Thyroid gland (tissue), 4 donors: ENCODE measurements around the gene TBC1D22B.

Experiments used
- POLR2A ChIP-seq, 2 donors: fragments of 450-650 bp; IDR thresholded peaks; one replicate each; pipeline ENCODE4 v1.6.1; 2017; ENCODE audit warnings: antibody characterized with exemption in 2 of 2, mild to moderate bottlenecking in 2 of 2, moderate library complexity in 1 of 2
- TF ChIP-seq, protein P1 (sequence below), 6 experiments: fragments of 200-600 bp in 3 of 6; fragments of 450-650 bp in 3 of 6; sonication (generic) in 3 of 6; IDR thresholded peaks; one replicate each; pipeline ENCODE4 v1.5.1; 2016 to 2019; ENCODE audit warnings: antibody characterized with exemption in 6 of 6, mild to moderate bottlenecking in 2 of 6, inconsistent platforms in 1 of 6, moderate library complexity in 1 of 6

DNA sequence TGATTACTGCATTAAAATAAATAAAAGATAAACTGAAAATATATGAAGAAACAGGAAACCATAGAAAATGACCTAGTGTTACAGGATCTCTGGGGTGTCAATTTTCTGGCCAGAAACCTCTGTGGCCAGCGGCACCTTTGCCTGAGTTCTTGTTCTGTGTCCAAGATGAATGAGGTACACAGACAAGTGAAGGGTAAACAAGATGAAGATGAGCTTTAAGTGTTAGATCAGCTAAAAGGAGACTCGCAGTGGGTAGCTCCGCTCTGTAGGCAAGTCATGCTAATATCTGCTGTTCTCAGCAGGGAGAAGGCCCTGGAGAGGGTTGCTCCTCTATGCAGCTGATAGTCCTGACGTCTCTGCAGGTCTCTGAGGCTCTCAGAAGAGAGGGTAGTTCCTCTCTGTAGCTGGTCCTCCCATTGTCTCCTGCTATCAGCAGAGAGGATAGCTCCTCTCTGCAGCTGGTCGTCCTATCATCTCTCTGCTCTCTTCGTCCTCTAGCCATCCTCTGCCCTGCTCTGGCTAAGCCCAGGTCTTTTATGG lies 35.9 kb upstream of the TBC1D22B start:
- TF ChIP-seq, protein P1, sequence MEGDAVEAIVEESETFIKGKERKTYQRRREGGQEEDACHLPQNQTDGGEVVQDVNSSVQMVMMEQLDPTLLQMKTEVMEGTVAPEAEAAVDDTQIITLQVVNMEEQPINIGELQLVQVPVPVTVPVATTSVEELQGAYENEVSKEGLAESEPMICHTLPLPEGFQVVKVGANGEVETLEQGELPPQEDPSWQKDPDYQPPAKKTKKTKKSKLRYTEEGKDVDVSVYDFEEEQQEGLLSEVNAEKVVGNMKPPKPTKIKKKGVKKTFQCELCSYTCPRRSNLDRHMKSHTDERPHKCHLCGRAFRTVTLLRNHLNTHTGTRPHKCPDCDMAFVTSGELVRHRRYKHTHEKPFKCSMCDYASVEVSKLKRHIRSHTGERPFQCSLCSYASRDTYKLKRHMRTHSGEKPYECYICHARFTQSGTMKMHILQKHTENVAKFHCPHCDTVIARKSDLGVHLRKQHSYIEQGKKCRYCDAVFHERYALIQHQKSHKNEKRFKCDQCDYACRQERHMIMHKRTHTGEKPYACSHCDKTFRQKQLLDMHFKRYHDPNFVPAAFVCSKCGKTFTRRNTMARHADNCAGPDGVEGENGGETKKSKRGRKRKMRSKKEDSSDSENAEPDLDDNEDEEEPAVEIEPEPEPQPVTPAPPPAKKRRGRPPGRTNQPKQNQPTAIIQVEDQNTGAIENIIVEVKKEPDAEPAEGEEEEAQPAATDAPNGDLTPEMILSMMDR (IDR thresholded peaks at IDR 0.05), result no peak
- no peak for TF ChIP-seq POLR2A (IDR thresholded peaks at IDR 0.05)
